HG03060 (cell line): ENCODE data around the gene NDFIP1.
A peak's percentile ranks its signal among the peaks of the same experiment; 100 is the strongest.

Experiments used
- ATAC-seq: cut with Tn5 transposase; IDR thresholded peaks from one replicate; pipeline ENCODE4 v1.9.1; 2021; ENCODE audit warnings: low read depth, moderate number of reproducible peaks; ENCODE audit not compliant: unreplicated experiment

Gene NDFIP1

GRCh38 chr5:142117579-142118151 is 9.1 kb downstream of the NDFIP1 start:
- ATAC-seq: no peak

GRCh38 chr5:142118155-142118686 is 9.6 kb downstream of the NDFIP1 start:
- no peak for ATAC-seq

- ATAC-seq: no peak
These were observed 10.6 kb downstream of the NDFIP1 start for GRCh38 chr5:142119051-142119625.

- no peak for ATAC-seq
These were observed 11.8 kb downstream of the NDFIP1 start for GRCh38 chr5:142120247-142120935.

- no peak for ATAC-seq
These were observed 13.5 kb downstream of the NDFIP1 start for GRCh38 chr5:142122121-142122520.

DNA sequence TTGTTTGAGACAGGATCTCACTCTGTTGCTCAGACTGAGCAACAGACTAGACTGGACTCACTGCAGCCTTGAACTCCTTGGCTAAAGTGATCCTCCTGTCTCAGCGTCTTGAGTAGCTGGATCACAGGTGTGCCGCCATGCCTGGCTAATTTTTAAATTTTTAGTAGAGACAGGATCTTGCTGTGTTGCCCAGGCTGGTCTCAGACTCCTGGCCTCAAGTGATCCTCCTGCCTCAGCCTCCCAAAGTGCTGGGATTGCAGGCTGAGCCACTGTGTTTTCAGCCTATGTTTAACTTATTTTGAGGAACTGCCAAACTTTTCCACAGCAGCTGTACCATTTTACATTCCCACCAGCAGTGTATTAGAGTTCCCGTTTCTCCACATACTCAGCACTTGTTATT is 16.8 kb downstream of the NDFIP1 start:
- no peak for ATAC-seq

DNA sequence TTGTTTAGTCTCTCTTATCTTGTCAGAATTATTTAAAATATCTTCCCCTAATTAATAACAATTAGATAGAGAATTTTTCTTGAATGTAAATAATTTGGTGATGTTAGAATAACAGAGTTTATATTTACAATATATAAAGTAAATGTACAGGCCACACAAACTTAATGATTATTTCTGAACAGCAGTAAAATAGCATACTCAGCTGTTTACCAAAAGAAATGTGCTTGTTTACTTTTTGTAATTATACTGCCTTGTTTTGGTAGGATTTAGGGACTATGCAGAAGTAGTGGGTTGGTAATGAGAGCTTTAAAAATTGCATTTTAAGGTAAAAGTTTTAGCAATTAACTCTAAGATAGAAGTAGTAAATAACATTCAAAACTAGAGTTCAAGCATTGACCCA is 17.4 kb downstream of the NDFIP1 start:
- ATAC-seq: no peak

GRCh38 chr5:142128675-142129208 is 20.2 kb downstream of the NDFIP1 start:
- ATAC-seq: no peak

DNA sequence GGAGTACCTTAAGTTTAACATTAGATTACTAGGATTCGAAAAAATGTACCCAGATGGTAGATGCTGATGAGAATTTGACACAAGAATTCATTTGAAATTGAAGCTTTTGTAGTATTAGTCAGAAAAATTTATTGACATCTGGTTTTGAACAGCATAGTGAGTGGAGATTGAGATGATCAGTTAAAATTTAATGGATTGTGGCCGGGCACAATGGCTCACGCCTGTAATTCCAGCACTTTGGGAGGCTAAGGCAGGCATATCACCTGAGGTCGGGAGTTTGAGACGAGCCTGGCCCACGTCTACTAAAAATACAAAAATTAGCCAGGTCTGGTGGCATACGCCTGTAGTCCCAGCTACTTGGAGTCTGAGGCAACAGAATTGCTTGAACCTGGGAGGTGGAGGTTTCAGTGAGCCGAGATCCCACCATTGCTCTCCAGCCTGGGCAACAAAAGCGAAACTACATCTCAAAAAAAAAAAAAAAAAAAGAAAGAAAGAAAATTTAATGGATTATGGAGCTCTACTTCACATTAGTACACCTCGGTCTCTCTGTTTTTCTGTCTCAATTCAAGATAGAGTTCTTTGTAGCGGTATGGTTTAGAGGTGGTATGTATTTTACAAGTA is 21.0 kb downstream of the NDFIP1 start:
- no peak for ATAC-seq

- no peak for ATAC-seq
These were observed 22.8 kb downstream of the NDFIP1 start for GRCh38 chr5:142131394-142131793.

GRCh38 chr5:142132916-142133315 is 24.3 kb downstream of the NDFIP1 start:
- ATAC-seq: no peak

GRCh38 chr5:142133330-142134206 is 25.0 kb downstream of the NDFIP1 start:
- ATAC-seq: no peak

DNA sequence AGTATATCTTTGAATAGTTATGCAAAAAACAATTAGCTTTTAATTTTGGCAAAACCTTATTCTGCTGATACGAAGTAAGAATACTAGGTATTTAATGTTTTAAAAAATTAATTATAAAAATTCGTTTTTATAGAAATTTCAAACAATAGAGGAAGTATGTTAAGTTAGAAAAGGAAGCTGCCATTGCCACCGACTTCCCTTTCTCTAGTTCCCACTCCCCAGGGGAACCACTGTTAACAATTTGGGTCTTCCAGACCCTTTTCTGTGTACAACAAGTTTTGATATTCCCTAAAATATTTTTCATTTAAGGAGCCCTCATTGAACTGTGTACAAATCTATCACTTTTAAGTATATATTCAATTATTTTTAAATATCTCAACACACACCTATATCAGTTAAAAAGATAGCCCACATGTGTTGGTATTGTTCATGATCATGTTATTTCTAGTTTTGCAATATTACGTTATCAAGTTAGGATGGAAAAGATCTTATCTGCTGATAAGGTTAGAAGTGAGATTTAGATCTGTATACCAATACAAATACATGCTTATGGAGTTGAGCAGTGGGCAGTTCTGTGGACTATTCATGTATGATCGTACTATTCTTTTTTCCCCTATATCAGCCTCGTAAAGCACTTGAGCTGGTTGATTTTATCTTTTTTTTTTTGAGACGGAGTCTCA is 25.9 kb downstream of the NDFIP1 start:
- no peak for ATAC-seq

DNA sequence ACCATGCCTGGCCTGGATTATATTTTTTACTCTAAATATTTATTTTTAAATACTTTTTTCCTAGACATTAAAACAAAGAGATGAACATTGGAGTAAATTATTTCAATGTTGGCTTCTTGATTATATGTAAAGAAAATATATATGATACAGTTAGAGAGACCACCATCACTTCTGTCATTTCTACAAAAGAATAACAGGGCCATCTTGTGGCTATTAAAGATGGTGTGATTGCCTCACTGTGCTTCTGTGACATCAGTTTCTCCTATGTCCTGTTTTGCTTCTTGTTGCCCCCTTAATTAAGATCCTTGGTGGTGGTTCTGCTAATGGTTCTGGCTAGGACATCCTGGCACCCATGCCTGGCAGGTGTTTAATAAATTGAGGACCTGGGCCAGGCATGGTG is 32.9 kb downstream of the NDFIP1 start:
- ATAC-seq: no peak

- ATAC-seq: no peak
These were observed 35.3 kb downstream of the NDFIP1 start for GRCh38 chr5:142143878-142144277.

DNA sequence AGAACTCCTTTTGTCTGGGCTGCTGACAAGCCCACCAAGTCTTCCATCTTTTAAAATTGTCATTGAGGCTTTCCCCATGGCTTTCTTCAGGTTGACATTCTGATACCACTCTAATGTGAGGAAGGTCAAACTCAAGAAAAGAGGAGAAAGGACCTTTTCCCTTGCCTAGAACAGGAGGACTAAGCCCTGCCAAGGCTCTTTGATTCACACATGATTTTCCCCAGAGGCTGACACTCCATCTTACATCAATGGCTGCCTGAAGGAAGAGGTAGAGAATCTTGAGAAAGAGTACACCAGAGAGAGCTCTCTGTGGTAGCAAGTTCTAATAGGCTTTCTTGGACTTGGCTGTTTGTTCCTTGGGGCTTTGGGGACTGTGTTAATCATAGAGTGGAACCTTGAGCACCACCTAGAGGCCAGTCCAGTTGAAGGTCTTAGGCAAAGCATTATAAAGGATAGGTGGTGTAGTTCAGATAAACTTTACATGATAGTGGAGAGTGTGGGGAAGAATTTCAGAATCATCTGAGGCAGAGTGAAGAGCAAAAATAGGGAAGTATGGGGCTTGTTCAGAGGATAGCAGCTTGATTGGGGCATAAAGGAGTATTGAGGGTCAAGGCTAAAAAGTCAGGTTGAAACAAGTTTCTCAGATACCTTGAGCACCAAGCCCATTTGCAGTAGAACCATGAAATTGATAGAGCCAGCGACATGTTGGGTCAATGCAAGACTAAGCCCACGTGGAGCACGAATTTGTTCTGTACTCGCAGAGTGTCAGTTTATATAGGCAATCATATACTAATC is 36.7 kb downstream of the NDFIP1 start:
- ATAC-seq: peak; percentile 62

DNA sequence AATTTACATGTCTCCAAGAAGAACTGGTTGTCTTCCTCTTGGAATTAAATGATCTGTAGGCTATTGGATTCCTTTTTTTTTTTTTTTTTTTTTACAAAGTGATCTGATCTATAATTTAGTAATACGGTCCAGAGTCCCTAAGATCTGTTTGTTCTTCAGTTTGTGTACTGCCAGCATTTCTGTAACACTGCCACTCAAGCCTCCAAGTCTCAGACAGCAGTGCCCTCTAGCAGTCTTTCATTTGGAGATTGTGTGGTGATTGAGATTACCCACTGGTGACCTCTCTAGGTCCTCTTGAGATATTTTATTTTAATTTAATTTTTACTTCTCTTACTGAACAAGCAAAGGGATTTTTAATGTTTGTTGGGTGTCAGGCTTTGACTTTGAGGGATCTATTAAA is 40.8 kb downstream of the NDFIP1 start:
- ATAC-seq: no peak

GRCh38 chr5:142150431-142150830 is 41.9 kb downstream of the NDFIP1 start:
- no peak for ATAC-seq
